GM12872 (cell line): Measurements from ENCODE around the gene SYNCRIP.

Source experiments
- CTCF ChIP-seq: IDR thresholded peaks from 3 replicates; pipeline ENCODE4 v1.5.1; 2011; ENCODE audit warnings: low read depth, mild to moderate bottlenecking, low read length, moderate library complexity; ENCODE audit not compliant: insufficient read depth

The SYNCRIP gene

GRCh38 chr6:85660181-85660611, 17.5 kb upstream of the SYNCRIP start:
- no peak for TF ChIP-seq CTCF

- no peak for TF ChIP-seq CTCF
Measured at GRCh38 chr6:85650606-85651005, 7.9 kb upstream of the SYNCRIP start.

GRCh38 chr6:85644279-85644762, 1.6 kb upstream of the SYNCRIP start:
- TF ChIP-seq CTCF: no peak

- no peak for TF ChIP-seq CTCF
Measured at GRCh38 chr6:85643537-85644278, 1.0 kb upstream of the SYNCRIP start.

GRCh38 chr6:85641897-85642773, 551 bp downstream of the SYNCRIP start:
- TF ChIP-seq CTCF: 0 out of 3 replicates have a peak, but pooled peaks have one; percentile 4

GRCh38 chr6:85641522-85641896, 1.2 kb downstream of the SYNCRIP start:
- TF ChIP-seq CTCF: no peak

- TF ChIP-seq CTCF: no peak
Measured at GRCh38 chr6:85640821-85641220, 1.9 kb downstream of the SYNCRIP start.
